Ovary (tissue), 3 donors: ENCODE results near the gene SCG3.

Source experiments
- POLR2A ChIP-seq: fragments of 450-650 bp; IDR thresholded peaks from one replicate; pipeline ENCODE4 v1.6.1; 2017; ENCODE audit warnings: antibody characterized with exemption, mild to moderate bottlenecking, moderate library complexity
- TF ChIP-seq, protein P1 (sequence below), 3 donors: fragments of 450-650 bp in 2 of 3; fragments of 200-600 bp in 1 of 3; IDR thresholded peaks; one replicate each; pipeline versions ENCODE4 v1.5.1 to v1.8.0; 2016 to 2022; ENCODE audit warnings: antibody characterized with exemption in 3 of 3, mild to moderate bottlenecking in 1 of 3
- donor health status: DM: no; HTN: no; CAD: no.

DNA sequence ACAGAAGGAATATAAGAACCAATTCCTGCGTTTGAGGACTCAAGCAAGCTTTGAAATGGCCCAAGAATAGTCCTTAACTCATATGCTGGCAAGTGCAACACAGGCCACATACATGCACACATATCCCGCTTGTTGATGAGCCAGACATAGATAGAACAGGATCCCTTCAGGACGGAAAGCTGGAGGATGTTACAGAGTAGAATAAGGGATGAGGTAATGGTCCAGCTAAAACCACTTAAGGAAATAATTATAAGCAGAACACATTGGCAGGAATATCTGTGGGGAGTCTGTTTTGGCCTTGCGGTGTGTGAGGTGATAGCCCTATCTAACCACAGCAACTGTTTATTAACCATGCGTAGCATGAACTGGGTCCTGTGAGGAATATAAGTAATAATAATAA, 25.0 kb downstream of the SCG3 start:
- no peak for TF ChIP-seq POLR2A
- TF ChIP-seq, protein P1, sequence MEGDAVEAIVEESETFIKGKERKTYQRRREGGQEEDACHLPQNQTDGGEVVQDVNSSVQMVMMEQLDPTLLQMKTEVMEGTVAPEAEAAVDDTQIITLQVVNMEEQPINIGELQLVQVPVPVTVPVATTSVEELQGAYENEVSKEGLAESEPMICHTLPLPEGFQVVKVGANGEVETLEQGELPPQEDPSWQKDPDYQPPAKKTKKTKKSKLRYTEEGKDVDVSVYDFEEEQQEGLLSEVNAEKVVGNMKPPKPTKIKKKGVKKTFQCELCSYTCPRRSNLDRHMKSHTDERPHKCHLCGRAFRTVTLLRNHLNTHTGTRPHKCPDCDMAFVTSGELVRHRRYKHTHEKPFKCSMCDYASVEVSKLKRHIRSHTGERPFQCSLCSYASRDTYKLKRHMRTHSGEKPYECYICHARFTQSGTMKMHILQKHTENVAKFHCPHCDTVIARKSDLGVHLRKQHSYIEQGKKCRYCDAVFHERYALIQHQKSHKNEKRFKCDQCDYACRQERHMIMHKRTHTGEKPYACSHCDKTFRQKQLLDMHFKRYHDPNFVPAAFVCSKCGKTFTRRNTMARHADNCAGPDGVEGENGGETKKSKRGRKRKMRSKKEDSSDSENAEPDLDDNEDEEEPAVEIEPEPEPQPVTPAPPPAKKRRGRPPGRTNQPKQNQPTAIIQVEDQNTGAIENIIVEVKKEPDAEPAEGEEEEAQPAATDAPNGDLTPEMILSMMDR (IDR thresholded peaks at IDR 0.05) = no peak
